Endothelial cell (in vitro differentiated cells): ENCODE results near the gene CTSL. TPM values are rescaled to one million over a fixed set of nuclear protein-coding genes. Genes with fewer than 3 reads are reported as not detected.

Experiments
- DNase-seq: peaks from one replicate; pipeline ENCODE4 v3.0.0; 2021; ENCODE audit warnings: low spot score
- H3K27ac Mint-ChIP-seq: one replicate; pipeline ENCODE4 v1.8.0; 2021; ENCODE audit warnings: mixed read lengths, inconsistent platforms; ENCODE audit not compliant: unreplicated experiment
- H3K27me3 Mint-ChIP-seq: one replicate; pipeline ENCODE4 v1.8.0; 2021; ENCODE audit warnings: mild to moderate bottlenecking, moderate library complexity, mixed read lengths, inconsistent platforms; ENCODE audit not compliant: unreplicated experiment
- H3K36me3 Mint-ChIP-seq: one replicate; pipeline ENCODE4 v1.8.0; 2021; ENCODE audit warnings: mild to moderate bottlenecking, low read depth, mixed read lengths, inconsistent platforms; ENCODE audit not compliant: unreplicated experiment
- H3K4me1 Mint-ChIP-seq: one replicate; pipeline ENCODE4 v1.8.0; 2021; ENCODE audit warnings: mild to moderate bottlenecking, mixed read lengths, inconsistent platforms; ENCODE audit not compliant: unreplicated experiment
- H3K4me3 Mint-ChIP-seq: one replicate; pipeline ENCODE4 v1.8.0; 2021; ENCODE audit warnings: mild to moderate bottlenecking, mixed read lengths, inconsistent platforms; ENCODE audit not compliant: unreplicated experiment
- H3K9me3 Mint-ChIP-seq: one replicate; pipeline ENCODE4 v1.8.0; 2021; ENCODE audit warnings: mixed read lengths, inconsistent platforms; ENCODE audit not compliant: unreplicated experiment
- total RNA-seq: library from RNA; stranded (reverse); fragmentation: NEBNext Ultra II Directional; extraction: Animal tissue kit (Norgen Biotek cat#: 25700); gene quantifications from one replicate; pipeline ENCODE4 v1.2.1, GENCODE V29; 2021; ENCODE audit not compliant: unreplicated experiment
- TF ChIP-seq, protein P1 (sequence below): fragments of 200-600 bp; sonication (generic); IDR thresholded peaks from one replicate; pipeline ENCODE4 v1.5.0; 2021; ENCODE audit warnings: antibody characterized with exemption; ENCODE audit not compliant: unreplicated experiment

Gene CTSL
- total RNA-seq, 1 donor from 2014 or later, result 90.6 TPM

DNA sequence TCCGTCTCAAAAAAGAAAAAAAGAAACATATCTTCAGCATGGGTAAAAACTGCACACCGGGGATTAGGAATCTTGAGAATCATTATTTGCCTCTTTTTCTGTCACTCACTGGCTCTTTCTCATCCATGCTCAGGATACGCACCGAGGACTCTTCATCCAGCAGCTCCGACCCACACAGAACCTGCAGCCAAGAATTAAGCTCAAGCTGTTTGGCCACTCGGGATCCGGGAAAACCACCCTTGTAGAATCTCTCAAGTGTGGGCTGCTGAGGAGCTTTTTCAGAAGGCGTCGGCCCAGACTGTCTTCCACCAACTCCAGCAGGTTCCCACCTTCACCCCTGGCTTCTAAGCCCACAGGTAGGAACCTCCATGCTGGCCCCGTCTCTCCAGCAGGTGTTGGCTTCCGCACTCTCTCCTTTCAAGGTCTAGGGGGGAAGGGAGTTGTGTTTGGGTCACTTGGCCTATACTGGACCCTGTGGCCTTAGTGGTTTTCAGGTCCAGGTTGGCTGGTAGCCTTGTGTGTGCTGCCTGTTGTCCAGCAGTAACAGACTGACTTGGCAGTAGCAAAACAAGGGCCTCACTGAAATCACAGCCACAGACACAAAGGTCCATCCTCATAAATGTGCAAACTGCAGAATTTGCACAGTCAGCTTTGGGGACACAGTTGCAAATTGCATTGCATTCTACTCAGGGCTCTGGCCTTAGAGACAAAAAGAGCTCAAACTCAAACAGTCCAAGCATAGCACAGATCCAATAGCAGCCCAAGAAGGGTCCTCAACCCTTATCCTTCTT is 44.5 kb upstream of the CTSL start:
- Mint-ChIP-seq H3K9me3 (no peaks in the 10 kb centered on the region), H3K36me3 (no peaks in the 10 kb centered on the region), H3K4me3 (no peak overlapping the region), H3K4me1 (peaks cover 16% of the 10 kb centered on the region), H3K27me3 (peaks cover 10% of the 10 kb centered on the region), H3K27ac (no peak overlapping the region)
- no peak for DNase-seq
- TF ChIP-seq, protein P1, sequence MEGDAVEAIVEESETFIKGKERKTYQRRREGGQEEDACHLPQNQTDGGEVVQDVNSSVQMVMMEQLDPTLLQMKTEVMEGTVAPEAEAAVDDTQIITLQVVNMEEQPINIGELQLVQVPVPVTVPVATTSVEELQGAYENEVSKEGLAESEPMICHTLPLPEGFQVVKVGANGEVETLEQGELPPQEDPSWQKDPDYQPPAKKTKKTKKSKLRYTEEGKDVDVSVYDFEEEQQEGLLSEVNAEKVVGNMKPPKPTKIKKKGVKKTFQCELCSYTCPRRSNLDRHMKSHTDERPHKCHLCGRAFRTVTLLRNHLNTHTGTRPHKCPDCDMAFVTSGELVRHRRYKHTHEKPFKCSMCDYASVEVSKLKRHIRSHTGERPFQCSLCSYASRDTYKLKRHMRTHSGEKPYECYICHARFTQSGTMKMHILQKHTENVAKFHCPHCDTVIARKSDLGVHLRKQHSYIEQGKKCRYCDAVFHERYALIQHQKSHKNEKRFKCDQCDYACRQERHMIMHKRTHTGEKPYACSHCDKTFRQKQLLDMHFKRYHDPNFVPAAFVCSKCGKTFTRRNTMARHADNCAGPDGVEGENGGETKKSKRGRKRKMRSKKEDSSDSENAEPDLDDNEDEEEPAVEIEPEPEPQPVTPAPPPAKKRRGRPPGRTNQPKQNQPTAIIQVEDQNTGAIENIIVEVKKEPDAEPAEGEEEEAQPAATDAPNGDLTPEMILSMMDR, result no peak

DNA sequence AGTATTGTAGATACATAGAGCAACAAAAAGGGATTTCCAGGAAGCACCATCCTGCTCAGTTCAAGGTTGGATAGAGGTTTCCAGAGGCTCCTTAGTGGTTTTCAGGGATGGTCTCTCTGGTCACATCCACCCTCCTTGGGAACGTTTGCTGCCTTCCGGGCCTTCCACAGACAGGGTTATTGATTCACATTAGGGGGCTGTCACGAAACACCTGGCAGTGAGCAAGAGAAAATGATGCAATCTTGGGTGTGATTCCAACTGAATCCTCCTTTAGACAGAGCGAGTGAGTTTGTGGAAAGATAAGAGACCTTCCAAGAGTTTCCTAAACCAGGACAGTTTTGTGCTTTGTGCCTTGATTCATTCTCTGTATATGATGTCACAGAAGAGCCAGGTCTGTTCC is 43.8 kb upstream of the CTSL start:
- H3K4me3 Mint-ChIP-seq, result no peak overlapping the region
- DNase-seq, result no peak
- peaks cover 11% of the 10 kb centered on the region for H3K4me1 Mint-ChIP-seq
- H3K9me3 Mint-ChIP-seq, result no peaks in the 10 kb centered on the region
- H3K27ac Mint-ChIP-seq, result no peak overlapping the region
- no peaks in the 10 kb centered on the region for H3K36me3 Mint-ChIP-seq
- TF ChIP-seq, protein P1, result no peak
- H3K27me3 Mint-ChIP-seq, result peaks cover 9% of the 10 kb centered on the region

DNA sequence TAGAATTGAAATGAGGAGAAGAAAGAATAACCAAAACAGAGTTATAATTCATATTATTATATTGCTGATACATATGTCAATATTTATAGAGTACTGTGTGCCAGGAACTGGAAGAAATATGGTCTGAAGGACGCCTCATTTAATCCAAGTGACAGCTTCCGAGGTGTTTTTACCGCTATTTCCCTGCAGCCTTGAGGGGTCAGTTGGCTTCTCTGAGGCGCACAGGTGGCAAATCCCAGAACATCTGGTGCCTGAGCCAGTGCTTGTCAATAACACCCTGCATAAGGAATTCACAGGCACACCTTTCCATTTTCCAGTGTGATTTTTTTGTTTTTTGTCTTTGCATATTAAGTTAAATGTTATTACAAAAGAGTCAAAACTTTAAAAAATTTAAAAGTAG is 43.3 kb upstream of the CTSL start:
- H3K4me3 Mint-ChIP-seq, result no peak overlapping the region
- peaks cover 11% of the 10 kb centered on the region for H3K4me1 Mint-ChIP-seq
- no peak overlapping the region for H3K27ac Mint-ChIP-seq
- DNase-seq, result no peak
- H3K36me3 Mint-ChIP-seq, result no peaks in the 10 kb centered on the region
- TF ChIP-seq, protein P1, result no peak
- peaks cover 10% of the 10 kb centered on the region for H3K27me3 Mint-ChIP-seq
- H3K9me3 Mint-ChIP-seq, result no peaks in the 10 kb centered on the region

DNA sequence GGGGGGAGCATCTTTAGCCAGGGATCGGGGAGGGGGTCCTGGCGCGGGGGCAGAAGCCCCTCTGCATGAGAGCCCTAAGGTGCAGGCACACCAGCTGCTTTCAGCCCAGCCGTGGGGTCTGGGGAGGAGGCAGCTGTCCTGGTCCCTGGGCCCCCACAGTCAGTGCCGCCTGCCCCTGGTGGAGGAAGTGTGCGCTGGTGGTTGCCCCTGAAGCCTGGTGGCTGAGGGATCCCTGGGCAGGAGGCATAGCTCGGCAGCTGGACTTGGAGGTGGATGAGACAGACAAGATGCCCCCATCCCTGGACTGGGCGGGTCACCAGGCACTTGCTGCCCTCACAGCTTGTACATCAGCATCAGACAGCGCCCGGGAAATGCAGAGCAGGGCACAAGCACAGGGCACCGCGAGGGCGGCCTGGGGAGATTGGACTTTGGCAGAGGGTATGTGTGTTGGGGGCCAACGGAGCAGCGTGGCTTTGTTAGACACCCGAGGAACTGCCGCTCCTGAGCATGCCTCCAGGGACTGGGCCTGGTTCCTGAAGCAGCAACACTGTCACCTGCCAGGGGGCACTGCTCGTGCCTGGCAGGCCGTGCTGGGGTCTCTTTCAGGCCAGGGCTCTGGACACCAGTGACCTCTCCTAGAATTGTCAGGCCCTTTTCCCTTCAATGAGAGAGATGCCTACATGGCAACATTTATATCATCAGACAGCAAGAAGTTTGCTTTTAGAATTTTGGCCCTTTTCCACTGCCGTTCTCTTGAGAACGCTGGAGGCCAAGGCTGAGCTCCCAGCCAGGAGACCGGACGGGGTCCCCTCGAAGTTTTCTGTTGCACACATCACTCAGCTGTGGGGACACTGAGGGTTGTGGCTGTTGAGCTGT is 41.9 kb upstream of the CTSL start:
- Mint-ChIP-seq H3K27me3 (peaks cover 8% of the 10 kb centered on the region), H3K4me1 (peaks cover 11% of the 10 kb centered on the region), H3K27ac (no peak overlapping the region), H3K36me3 (no peaks in the 10 kb centered on the region), H3K9me3 (no peaks in the 10 kb centered on the region), H3K4me3 (no peak overlapping the region)
- TF ChIP-seq, protein P1, result no peak
- no peak for DNase-seq
